CD4-positive, alpha-beta T cell treated with Interleukin-15 for 4 hours (primary cell): ENCODE results near the gene CTNNAL1.
"Not testable (repeated sequence)": the region's sequence is repeated elsewhere in the genome, so short reads cannot be mapped to it uniquely, and the experiment has no call there.

Experiments
- DNase-seq: peaks from one replicate; pipeline ENCODE4 v3.0.0-alpha.2; 2020; ENCODE audit warnings: low spot score

Gene CTNNAL1

DNA sequence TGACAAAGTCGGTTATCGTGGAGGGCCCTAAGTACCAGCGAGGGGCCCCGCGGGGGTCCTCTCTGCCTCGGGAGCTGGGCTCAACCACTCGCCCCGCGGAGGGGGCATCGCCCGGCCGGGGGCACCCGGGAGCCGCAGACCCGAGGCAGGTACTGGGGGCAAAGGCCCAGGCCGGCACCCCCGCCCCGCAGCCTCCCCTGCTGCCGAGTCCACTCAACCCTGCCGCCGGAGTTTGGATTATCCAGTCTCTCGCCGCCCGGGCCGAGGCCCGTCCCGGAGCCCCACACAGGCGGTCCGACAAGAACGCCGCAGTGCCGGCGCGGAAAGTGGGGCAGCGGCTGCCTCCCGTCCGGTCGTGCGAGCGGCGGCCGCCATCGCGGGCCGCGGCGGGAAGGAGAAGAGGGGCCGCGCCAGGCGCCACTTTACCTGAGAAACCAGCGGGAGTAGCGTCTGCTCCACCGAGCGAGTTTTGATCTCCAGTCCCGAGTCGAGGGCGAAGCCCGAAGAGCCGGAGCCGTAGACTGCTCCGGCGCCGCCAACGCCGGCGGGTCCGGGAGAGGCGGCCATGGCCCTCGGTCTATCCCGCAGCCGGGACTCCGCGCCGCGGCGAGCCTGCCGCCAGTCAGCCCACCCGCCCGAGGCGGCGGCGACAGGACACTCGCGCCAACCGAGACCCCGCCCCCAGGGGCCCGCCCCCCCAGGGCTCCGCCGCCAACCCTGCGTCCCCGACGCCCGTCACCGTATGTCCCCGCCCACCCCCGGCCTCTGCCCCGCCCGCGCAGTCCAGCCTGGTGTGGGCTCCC lies at the start of gene CTNNAL1:
Gene CTNNAL1 (minus strand): TSS at position 624 of the 803 bp plus-strand sequence. CDS start 57 bp downstream, at position 567.
- peak; percentile 83 for DNase-seq

DNA sequence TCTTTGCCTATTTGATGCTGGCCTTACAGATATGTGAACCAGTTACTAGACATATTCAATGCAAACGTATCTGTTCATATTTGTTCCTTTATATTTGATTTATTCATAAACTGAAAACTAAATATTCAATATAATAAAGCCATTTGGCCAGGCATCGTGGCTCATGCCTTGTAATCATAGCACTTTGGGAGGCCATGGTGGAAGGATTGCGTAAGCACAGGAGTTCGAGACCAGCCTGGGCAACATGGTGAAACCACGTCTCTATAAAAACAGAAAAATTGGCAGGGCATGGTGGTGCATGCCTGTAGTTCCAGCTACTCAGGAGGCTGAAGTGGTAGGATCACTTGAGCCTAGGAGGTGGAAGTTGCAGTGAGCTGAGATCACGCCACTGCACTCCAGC lies 49.2 kb upstream of the CTNNAL1 start:
- DNase-seq = no peak

DNA sequence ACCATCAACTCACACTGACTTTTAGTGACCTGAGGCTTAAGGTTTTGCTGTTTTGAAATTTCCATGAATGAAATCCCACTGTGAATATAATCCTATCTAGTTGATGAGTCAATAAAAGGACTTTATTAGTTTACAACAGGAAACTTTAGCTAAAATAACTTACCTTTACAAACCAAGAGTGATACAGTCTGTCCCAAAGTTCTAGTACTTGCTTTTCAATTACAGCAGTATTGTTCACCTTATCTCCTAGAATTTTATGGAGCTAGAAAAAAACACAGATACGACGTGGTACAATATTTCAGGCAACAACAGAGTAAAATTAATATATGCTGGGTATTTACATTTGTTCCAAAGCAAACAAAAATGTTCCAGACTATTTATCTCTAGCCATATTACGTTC lies 46.9 kb upstream of the CTNNAL1 start:
- no peak for DNase-seq

- DNase-seq = not testable (repeated sequence)
Measured at GRCh38 chr9:109053121-109053520, 39.8 kb upstream of the CTNNAL1 start.

GRCh38 chr9:109052416-109052815 lies 39.1 kb upstream of the CTNNAL1 start:
- no peak for DNase-seq

DNA sequence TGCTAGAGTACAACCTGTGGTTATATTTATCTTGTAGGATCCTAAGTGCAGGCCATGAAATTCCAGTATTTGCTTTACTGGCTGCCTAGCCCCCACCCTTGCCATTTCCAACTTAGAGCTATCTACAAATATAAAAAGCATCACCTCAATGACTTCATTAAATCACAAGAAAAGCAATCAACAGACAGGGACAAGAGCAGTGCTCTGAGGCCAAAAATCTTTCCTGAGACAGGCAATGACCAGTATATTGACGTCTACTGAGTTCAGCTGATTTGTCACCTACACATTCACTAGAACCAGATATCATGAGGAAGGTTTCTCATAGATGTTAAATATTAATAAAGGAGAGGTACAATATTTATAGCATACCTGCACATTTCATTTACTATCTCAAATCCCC lies 38.4 kb upstream of the CTNNAL1 start:
- no peak for DNase-seq

DNA sequence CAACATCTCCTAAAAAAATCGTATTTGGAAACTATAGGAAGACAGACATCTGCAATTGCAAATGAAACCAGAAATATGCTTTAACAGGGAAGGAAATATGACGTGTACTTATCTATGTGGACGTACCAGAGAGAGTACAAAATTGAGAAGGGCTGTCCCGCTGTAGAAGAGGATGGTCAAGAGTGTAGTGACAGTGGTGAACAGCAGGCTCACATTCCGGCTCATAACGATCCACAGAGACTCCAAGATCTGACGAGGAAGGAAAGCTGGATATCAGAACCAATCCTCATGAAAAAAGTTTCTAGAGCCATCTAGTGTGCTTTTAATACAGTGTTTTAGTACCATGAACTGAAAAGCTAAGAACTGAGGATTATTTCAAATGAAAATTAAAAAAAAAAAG lies 37.1 kb upstream of the CTNNAL1 start:
- DNase-seq = no peak

DNA sequence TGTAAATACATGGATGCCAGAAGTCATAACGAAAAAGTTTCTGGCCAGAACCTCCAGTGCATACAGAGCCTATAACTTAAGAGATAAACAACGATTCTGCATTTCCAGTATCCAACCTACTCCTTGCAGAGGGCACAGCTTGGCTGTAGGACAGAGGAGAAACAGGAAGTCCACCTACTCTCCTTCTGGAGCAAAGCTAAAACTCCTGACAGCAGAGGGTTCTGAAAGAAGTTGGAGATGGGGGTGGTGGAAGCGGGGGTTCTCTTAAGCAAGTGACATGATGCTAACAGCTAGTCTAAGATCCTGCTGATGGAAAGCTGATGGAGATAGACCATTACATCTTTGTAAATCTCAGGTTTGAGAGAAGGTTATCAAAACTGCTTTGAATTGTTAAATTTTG lies 35.5 kb upstream of the CTNNAL1 start:
- DNase-seq = no peak

DNA sequence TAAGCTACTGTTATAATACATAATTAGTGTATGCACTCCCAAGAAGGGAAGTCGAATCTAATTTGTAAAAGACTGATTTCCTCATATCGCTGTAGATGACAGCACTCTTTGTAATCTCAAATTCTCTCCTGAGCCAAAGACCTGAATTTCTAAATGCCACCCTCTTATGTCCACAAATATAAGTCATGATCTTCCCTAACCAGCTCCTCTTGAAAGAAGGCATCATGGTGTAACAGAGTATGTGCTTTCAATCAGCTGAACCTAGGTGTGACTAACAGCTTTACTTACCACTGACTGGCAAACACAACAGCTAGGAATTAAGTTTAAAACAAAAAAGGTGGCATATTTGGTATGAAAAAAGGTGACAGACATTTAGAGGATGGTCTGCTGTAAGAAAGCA lies 34.0 kb upstream of the CTNNAL1 start:
- no peak for DNase-seq

DNA sequence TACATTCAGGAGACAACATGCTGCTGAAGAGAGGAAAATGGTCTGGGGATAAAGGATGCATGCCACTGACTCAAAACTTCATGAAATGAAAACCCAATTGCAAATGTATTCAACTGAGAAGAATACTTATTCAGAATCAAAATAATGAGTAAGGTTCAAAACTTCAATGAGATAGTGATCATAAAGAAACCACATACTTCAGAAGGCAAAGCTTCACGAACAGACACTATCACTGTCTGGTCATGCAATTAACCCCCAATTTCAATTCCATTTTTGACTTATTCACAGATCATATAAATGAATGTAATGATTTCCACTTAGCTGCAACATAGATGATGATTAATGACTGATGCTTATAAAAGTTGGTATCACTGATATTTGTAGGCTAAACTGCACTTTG lies 33.0 kb upstream of the CTNNAL1 start:
- no peak for DNase-seq

DNA sequence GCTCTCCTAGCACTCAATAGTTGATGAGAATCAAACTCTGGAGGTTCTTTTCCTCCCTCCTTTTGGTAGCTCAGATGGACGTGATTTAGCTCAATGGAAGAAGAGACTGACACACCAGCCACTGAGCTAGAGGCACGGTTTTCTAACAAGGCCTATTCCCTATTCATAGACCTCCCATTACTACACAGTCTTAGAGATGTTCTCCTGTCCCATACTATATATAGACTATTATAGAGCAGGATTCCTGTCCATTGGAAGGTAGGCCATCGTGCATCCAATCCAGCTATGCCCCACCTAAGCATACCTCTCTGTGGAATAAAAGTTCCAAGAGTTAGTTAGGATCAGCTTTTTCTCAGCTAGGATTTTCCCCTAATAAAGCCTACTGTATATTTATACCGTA lies 30.3 kb upstream of the CTNNAL1 start:
- no peak for DNase-seq

DNA sequence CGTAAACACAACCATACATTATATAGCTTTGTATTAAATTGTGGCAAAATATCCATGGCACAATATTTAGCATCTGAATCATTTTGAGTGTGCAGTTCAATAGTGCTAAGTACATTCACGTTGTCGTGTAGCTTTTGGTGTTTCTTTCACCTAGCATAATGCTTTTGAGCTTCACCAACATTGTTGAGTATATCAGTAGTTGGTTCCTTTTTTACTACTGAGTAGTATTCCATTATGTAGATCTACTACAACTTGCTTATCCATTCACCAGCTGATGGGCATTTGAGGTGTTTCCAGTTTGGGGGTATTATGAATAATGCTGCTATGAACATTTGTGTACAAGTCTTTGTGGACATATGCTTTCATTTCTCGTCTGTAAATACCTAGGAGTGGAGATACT lies 27.3 kb upstream of the CTNNAL1 start:
- no peak for DNase-seq

DNA sequence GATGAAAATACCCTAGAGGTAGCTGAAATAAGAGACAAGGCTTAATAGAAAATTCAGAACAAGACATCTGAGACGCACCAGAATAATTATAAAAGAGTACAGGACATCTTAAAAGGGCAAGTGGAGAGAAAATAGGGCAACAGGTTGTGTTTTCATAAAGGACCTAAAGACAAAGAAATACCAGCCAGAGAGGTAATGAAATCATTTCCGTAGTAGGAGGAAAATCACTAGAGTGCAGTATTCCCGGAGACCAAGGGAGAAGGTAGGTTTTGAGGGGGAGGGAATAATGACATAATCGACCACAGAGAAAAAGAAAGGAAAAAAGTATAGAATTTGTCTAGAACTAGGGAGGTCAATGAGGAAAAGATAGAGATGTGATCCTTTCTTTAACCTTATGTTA lies 26.2 kb upstream of the CTNNAL1 start:
- DNase-seq = no peak

DNA sequence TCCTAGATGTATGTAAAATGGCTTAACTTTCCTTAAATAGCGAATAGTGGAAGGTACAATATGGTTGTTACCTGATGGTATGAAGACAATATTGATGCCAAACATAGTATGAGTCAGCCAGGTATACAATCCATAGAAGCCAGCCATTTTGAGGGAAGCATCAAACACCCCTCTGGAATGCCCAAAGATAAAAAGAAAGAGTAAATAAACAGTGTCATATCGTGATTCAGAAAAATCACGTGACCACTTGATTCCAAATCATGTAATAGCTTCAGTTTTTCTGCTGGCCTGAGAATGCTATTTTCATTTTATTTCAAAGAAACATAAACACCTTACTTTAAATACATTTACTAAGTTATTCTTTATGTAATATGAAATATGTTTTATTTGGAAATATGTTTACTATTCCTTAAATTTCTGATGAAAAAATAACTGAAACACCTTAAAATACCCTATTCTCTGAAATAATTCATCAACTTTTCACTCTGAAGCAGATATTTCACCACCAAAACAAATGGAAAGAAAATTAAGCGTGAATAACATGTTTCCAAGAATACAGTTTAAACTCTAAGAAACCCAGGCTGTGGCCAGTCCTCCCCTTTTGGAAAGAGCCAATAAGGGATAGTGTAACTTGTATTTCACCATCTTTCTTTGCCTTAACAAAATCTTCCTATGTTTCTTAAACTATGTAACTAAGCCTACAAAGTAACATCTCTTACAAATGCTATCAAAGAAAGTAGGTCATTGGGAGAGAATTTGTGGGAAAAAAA lies 24.8 kb upstream of the CTNNAL1 start:
- DNase-seq = no peak

- DNase-seq = no peak
Measured at GRCh38 chr9:109036744-109037680, 23.7 kb upstream of the CTNNAL1 start.

DNA sequence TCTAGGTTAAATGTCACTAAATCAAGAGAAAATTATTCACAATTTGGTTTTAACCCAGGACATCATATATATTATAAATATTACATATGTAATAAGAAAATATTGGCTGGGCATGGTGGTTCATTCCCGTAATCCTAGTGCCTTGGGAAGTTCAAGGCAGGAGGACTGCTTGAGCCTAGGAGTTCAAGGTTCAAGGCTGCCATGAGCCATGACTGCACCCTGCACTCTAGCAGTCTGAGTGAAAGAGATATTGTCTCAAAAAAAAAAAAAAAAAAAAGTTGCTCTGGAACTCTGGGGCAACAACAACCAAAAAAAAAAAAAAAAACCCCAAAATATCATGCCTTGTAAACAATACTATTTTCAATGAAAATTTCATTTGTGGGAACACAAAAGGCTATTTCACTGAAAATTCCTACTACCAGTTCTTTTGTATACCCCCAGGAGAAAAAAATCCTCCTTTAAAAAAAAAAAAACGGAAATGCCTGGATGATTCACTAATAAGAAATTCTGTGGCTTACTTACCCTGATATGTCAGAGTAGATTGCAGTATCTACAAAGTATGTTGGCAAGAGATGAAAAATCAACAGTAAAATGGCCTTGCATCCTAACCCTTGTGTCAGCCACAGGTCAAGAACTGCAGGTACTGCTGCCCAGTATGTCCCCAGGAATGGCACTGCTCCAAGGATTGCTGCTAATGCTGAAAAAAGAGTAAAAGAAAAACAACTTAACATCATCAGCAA lies 22.6 kb upstream of the CTNNAL1 start:
- no peak for DNase-seq

DNA sequence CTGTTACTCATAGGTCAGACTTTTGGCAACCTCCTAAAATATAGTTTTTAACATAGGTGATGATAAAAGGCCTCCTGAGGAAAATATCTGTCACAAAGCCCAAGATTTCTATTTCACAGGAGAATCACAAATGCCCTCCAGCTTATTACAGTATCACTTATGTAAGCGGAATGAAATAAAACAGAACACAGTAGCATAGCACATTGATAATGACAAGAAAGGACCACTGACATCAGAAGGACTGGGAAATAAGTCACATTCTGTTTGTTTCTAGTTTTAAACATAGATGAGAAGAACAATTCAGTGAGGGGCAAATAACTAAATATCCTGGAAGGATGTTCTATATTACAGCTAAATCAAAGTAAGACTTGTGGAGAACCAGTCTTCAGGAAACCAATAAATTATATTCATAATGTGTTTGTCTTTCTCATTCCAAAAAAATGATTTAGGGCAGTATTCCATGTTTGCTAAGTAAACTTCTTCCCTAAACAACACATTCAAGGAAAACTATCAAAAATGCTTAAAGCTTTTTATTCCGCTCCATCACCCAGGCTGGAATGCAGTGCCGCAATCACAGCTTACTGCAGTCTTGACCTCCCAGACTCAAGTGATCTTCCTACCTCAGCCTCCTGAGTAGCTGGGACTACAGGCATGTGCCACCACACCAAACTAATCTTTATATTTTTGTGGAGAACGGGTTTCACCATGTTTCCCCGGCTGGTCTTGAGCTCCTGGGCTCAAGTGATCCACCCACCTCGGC lies 20.8 kb upstream of the CTNNAL1 start:
- DNase-seq = no peak

GRCh38 chr9:109031241-109031640 lies 17.9 kb upstream of the CTNNAL1 start:
- DNase-seq = no peak

- no peak for DNase-seq
Measured at GRCh38 chr9:109030426-109030825, 17.1 kb upstream of the CTNNAL1 start.

- no peak for DNase-seq
Measured at GRCh38 chr9:109028457-109028856, 15.2 kb upstream of the CTNNAL1 start.

GRCh38 chr9:109027176-109027575 lies 13.9 kb upstream of the CTNNAL1 start:
- no peak for DNase-seq
